Ovary (tissue), 9 donors: Measurements from ENCODE around the gene NECAB2. TPM values are rescaled to one million over a fixed set of nuclear protein-coding genes. Genes with fewer than 3 reads are reported as not detected.

ENCODE experiments used
- DNase-seq, 5 donors: peaks; one replicate each; pipeline ENCODE4 v3.0.0-alpha.2; 2019 to 2020
- H3K27ac ChIP-seq, 2 donors: fragments of 200-600 bp; one replicate each; pipeline versions ENCODE4 v1.5.1 to v1.8.0; 2019 to 2022
- H3K27me3 ChIP-seq: fragments of 200-600 bp; one replicate; pipeline ENCODE4 v1.8.0; 2022
- H3K36me3 ChIP-seq: fragments of 200-600 bp; sonication (generic); one replicate; pipeline ENCODE4 v1.5.1; 2019
- H3K4me1 ChIP-seq: one replicate; pipeline ENCODE4 v1.8.1; 2013; ENCODE audit warnings: mild to moderate bottlenecking, moderate library complexity; ENCODE audit not compliant: insufficient read depth
- H3K4me3 ChIP-seq: fragments of 200-600 bp; sonication (generic); one replicate; pipeline ENCODE4 v1.5.1; 2017
- H3K9me3 ChIP-seq, 2 donors: fragments of 200-600 bp in 1 of 2; sonication (generic) in 1 of 2; one replicate each; pipeline versions ENCODE4 v1.5.1 to v1.8.1; 2013 to 2019; ENCODE audit warnings: mild to moderate bottlenecking in 1 of 2, moderate library complexity in 1 of 2
- EP300 ChIP-seq: sonication (generic); formaldehyde crosslinking; IDR thresholded peaks from one replicate; pipeline ENCODE4 v1.6.1; 2017; ENCODE audit warnings: antibody characterized with exemption
- POLR2A ChIP-seq: fragments of 450-650 bp; IDR thresholded peaks from one replicate; pipeline ENCODE4 v1.6.1; 2017; ENCODE audit warnings: antibody characterized with exemption, mild to moderate bottlenecking, moderate library complexity
- WGBS, 3 donors: extraction: QIAGEN DNeasy Blood & Tissue Kit in 1 of 3; methylation state at CpG; one replicate each; pipeline versions ENCODE4 v1.1.5 to v1.1.7; 2013 to 2017; 5-methylcytosine and 5-hydroxymethylcytosine counted together
- intact Hi-C, 4 donors: fragments of 100-400 bp; cut with DNase I; formaldehyde crosslinking; loops; one replicate each; pipeline versions ENCODE4 v1.11.0 to v1.15.1; 2022 to 2023
- polyA plus RNA-seq, 2 donors: library from polyadenylated mRNA; stranded (reverse); fragments of 200-250 nt in 1 of 2; fragments of 350-450 nt in 1 of 2; fragmentation: Illumina TruSeq in 1 of 2; extraction: RNeasy Lipid Tissue Mini Kit (QIAGEN cat#74804) in 1 of 2; gene quantifications; one replicate each; pipeline ENCODE4 v1.2.3, GENCODE V29; 2013 to 2014
- total RNA-seq, 7 donors: library from RNA; depleted of rRNA in 2 of 7; stranded (reverse); fragments of >200 nt in 2 of 7; fragmentation: NEBNext Ultra II Directional in 3 of 7; extraction: Animal tissue kit (Norgen Biotek cat#: 25700) in 3 of 7; gene quantifications; one replicate each; pipeline versions ENCODE4 v1.1.0 to v1.2.4, GENCODE V29; 2016 to 2023
- TF ChIP-seq, protein P1 (sequence below), 3 donors: fragments of 450-650 bp in 2 of 3; fragments of 200-600 bp in 1 of 3; IDR thresholded peaks; one replicate each; pipeline versions ENCODE4 v1.5.1 to v1.8.0; 2016 to 2022; ENCODE audit warnings: antibody characterized with exemption in 3 of 3, mild to moderate bottlenecking in 1 of 3
- donor health status: DM: no; HTN: no; CAD: no; lungs with moderate emphysema.
- donor health status: DM: no; HTN: no; CAD: no.
- donor health status: Bipolar disorder and iron deficiency.
- donor health status: DM: yes; HTN: yes; CAD: no.
- donor health status: DM: no; HTN: no; CAD: no.
- donor health status: DM: yes; HTN: yes; CAD: no.

Gene NECAB2
- total and polyA plus RNA-seq, 9 donors: 0.20 to 1.6 (median 0.50) TPM; not detected in 4

DNA sequence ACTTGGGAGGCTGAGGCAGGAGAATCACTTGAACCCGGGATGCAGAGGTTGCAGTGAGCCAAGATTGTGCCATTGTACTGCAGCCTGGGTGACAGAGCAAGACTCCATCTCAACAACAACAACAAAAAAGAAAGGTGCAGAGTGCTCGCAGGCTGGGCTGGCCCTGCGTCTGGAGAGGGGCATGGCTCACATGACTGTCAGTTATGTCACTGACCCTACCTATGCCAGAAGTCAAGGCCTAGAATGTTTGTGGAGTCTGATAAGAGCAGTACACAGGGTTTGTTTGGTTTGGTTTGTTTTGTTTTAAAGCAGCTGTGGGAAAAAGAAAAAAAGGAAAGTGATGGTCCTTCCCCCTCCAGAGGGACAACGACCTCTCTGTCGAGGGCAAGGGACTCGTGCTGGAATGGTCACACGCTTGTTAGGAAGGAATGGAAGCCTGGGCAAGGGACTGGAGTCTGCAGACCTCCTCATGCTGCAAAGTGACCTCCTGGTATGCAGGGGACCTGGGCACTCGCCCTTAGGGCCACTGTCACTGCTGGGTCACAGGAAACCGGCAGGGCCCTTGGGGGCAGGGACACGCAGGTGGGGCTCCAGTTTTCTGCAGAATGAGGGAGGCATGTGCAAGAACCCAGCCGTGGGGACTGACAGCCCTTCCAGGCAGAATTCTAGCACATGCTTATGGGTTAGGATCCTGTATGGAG lies 25.1 kb upstream of the NECAB2 start:
- Histone ChIP-seq H3K9me3 (no peaks in the 10 kb centered on the region), H3K27ac (no peak overlapping the region), H3K4me1 (peaks cover 4% of the 10 kb centered on the region), H3K27me3 (no peaks in the 10 kb centered on the region), H3K36me3 (no peaks in the 10 kb centered on the region), H3K4me3 (no peak overlapping the region)
- WGBS, 3 donors: 27 to 54% (median 43%) methylated on average over 11 of the region's 11 CpGs
- intact Hi-C loops: no loop called here
- TF ChIP-seq, protein P1, sequence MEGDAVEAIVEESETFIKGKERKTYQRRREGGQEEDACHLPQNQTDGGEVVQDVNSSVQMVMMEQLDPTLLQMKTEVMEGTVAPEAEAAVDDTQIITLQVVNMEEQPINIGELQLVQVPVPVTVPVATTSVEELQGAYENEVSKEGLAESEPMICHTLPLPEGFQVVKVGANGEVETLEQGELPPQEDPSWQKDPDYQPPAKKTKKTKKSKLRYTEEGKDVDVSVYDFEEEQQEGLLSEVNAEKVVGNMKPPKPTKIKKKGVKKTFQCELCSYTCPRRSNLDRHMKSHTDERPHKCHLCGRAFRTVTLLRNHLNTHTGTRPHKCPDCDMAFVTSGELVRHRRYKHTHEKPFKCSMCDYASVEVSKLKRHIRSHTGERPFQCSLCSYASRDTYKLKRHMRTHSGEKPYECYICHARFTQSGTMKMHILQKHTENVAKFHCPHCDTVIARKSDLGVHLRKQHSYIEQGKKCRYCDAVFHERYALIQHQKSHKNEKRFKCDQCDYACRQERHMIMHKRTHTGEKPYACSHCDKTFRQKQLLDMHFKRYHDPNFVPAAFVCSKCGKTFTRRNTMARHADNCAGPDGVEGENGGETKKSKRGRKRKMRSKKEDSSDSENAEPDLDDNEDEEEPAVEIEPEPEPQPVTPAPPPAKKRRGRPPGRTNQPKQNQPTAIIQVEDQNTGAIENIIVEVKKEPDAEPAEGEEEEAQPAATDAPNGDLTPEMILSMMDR (IDR thresholded peaks at IDR 0.05): no peak
- TF ChIP-seq EP300: no peak
- no peak for TF ChIP-seq POLR2A
- no peak for DNase-seq

DNA sequence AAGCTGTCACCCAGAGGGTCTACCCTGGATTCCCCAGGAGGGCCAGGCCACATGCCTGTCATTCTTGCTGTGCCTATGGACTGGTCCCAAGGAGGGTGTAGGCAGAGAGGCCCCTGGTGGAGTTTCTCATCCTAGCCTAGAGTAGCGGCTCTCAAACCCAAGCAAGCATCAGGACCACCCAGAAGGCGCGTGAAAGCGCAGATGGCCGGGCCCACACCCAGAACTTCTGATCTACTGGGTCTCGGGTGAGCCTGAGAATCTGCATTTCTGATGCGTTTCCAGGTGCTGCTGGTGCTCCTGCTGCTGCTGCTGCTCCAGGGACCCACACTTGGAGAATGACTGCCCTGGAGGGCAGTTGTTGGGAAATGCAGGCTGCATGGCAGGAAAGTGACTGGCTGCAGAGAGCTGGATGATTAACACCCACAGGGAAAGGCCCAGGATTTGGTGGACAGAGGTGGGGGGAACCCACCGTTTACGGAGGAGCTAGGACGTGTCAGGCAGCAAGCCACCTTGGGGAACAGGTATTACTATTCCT lies 24.5 kb upstream of the NECAB2 start:
- no peaks in the 10 kb centered on the region for H3K9me3 ChIP-seq
- WGBS, 3 donors: 66 to 79% (median 78%) methylated on average over 10 of the region's 10 CpGs
- H3K27ac ChIP-seq: no peak overlapping the region
- H3K4me3 ChIP-seq: no peak overlapping the region
- TF ChIP-seq EP300 (no peak), POLR2A (no peak)
- TF ChIP-seq, protein P1 (IDR thresholded peaks at IDR 0.05): no peak
- DNase-seq: no peak
- intact Hi-C loops: no loop called here
- no peaks in the 10 kb centered on the region for H3K36me3 ChIP-seq
- no peaks in the 10 kb centered on the region for H3K27me3 ChIP-seq
- peaks cover 4% of the 10 kb centered on the region for H3K4me1 ChIP-seq

DNA sequence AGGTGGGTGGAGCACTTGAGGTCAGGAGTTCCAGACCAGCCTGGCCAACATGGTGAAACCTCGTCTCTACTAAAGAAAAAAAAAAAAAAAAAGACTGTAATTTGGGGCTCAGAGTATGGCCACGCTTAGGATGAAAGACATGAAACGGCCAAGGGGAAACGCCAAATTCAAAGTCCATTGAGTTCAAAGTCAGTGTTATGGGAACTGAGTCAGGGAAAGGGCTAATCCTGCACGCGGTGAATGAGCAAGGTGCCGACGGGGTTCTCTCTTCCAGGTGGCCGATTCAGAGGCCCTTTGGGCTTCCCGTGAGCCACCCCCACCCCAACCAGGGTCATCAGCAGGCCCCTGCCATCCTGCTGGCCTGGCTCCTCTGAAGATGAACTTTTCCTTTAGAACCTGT lies 22.5 kb upstream of the NECAB2 start:
- TF ChIP-seq, protein P1 (IDR thresholded peaks at IDR 0.05): no peak
- no peak for TF ChIP-seq POLR2A
- TF ChIP-seq EP300: no peak
- 90 to 93% (median 90%) methylated on average over 10 of the region's 10 CpGs for WGBS, 3 donors

DNA sequence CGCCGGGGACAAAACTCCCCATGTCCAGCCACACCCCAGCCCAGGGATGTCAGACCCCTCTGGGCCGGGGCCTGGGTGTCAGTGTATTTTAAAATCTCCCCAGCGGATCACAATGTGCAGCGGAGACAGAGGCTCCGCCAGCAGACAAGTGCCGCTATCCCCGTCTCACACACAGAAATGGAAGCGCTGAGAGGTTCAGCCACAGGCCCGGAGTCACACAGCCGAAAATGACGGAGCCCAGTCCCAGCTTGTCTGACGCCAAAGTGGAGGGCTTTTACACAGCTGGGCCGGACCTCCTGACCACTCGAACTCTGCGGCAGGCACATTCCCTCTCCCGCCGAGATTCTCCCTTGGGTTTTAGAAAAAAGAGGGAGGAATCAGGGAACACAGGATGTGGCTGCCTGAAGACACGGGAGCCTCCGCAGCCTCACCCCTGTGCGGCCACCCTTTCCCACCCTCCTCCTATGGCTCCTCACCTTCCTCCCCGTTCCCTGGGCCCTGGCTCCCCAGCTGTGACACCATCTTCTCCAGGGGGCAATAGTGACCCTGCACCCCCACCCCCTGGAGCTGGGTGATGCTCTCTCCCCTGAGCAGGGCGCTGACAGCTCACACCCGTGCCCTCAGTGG lies 21.8 kb upstream of the NECAB2 start:
- Histone ChIP-seq H3K36me3 (no peaks in the 10 kb centered on the region), H3K27ac (no peak overlapping the region), H3K9me3 (no peaks in the 10 kb centered on the region), H3K27me3 (no peaks in the 10 kb centered on the region), H3K4me3 (no peak overlapping the region), H3K4me1 (peaks cover 4% of the 10 kb centered on the region)
- no peak for TF ChIP-seq POLR2A
- TF ChIP-seq, protein P1 (IDR thresholded peaks at IDR 0.05): no peak
- no peak for TF ChIP-seq EP300
- 58 to 67% (median 65%) methylated on average over 21 to 24 of the region's 24 CpGs for WGBS, 3 donors
- intact Hi-C loops: no loop called here
- no peak for DNase-seq

More for the DNA sequence above, 22.5 kb upstream of the NECAB2 start:
- H3K4me3 ChIP-seq: no peak overlapping the region
- no peaks in the 10 kb centered on the region for H3K9me3 ChIP-seq
- no peaks in the 10 kb centered on the region for H3K36me3 ChIP-seq
- no peak for DNase-seq
- H3K4me1 ChIP-seq: peaks cover 4% of the 10 kb centered on the region
- no peaks in the 10 kb centered on the region for H3K27me3 ChIP-seq
- H3K27ac ChIP-seq: no peak overlapping the region
- intact Hi-C loops: no loop called here
